HepG2 (cell line): ENCODE results near the gene PRKN. TPM values are rescaled to one million over a fixed set of nuclear protein-coding genes. Genes with fewer than 3 reads are reported as not detected.

ENCODE experiments used
- ATAC-seq: fragments of 200-7000 bp; cut with Tn5 transposase; 3 replicates; pipeline ENCODE4 v1.9.1; 2020; ENCODE audit warnings: mild to moderate bottlenecking, moderate library complexity
- BruUV-seq: library from RNA; stranded (reverse); fragments of 400-500 nt; replicated peaks from 2 replicates; lab custom pipeline; 2021; lab: Mats Ljungman, UMichigan
- CTCF ChIA-PET: fragments of 300-600 bp; formaldehyde crosslinking; extraction: SDS; loops from one replicate; lab custom pipeline; 2021; ENCODE audit warnings: low total read pairs, inconsistent platforms, low intra/inter-chr PET ratio; lab: Yijun Ruan, JAX
- POLR2A ChIA-PET: fragments of 350-600 bp; sonication (Branson Sonifier 250); formaldehyde crosslinking; loops from one replicate; lab custom pipeline; 2020; ENCODE audit warnings: antibody characterized with exemption, inconsistent platforms; lab: Yijun Ruan, JAX
- DNase-seq: peaks from one replicate; pipeline ENCODE4 v3.0.0-alpha.2; 2015; ENCODE audit warnings: low spot score
- FAIRE-seq: peaks from 3 replicates; lab custom pipeline; 2011; peaks lifted over from hg19 to GRCh38; lab: Jason Lieb, UNC
- H2AFZ ChIP-seq: one replicate; pipeline ENCODE4 v1.6.1; 2011; ENCODE audit warnings: low read length, inconsistent platforms
- H3K27ac ChIP-seq: fragments of 300-600 bp; 3 replicates; pipeline ENCODE4 v1.8.0; 2011; ENCODE audit warnings: mixed run types, mild to moderate bottlenecking, mixed read lengths, low read length, inconsistent platforms; ENCODE audit not compliant: insufficient read depth; ENCODE audit errors: extremely low read length
- H3K27me3 ChIP-seq, 2 experiments: fragments of 200-600 bp in 1 of 2; 2 replicates in 1 of 2; 3 replicates in 1 of 2; pipeline versions ENCODE4 v1.6.0 to v1.8.0; 2011; ENCODE audit warnings: low read length in 2 of 2, mild to moderate bottlenecking in 2 of 2, moderate library complexity in 2 of 2, inconsistent platforms in 1 of 2; ENCODE audit not compliant: insufficient read depth in 2 of 2, control insufficient read depth in 1 of 2
- H3K36me3 ChIP-seq, 2 experiments: fragments of 200-600 bp in 1 of 2; replicated peaks in 1 of 2; 2 replicates in 1 of 2; 3 replicates in 1 of 2; pipeline versions ENCODE4 v1.5.1 to v1.8.0; 2011; ENCODE audit warnings: low read length in 2 of 2, inconsistent platforms in 1 of 2; ENCODE audit not compliant: insufficient read depth in 2 of 2, control insufficient read depth in 1 of 2
- H3K4me1 ChIP-seq: 2 replicates; pipeline ENCODE4 v1.5.1; 2012; ENCODE audit warnings: low read length, inconsistent platforms; ENCODE audit not compliant: insufficient read depth
- H3K4me2 ChIP-seq: 2 replicates; pipeline ENCODE4 v1.6.0; 2011; ENCODE audit warnings: low read depth, low read length, inconsistent platforms
- H3K4me3 ChIP-seq, 3 experiments: fragments of 200-600 bp in 1 of 3; sonication (generic), shearing (Covaris generic) in 1 of 3; replicated peaks in 1 of 3; 2 replicates each; pipeline ENCODE4 v1.5.1; 2011 to 2016; ENCODE audit warnings: low read length in 3 of 3, inconsistent platforms in 2 of 3, low read depth in 2 of 3, mild to moderate bottlenecking in 2 of 3, control low read depth in 1 of 3, mixed read lengths in 1 of 3; ENCODE audit not compliant: insufficient read depth in 1 of 3
- H3K79me2 ChIP-seq: one replicate; pipeline ENCODE4 v1.6.1; 2011; ENCODE audit warnings: low read length, inconsistent platforms; ENCODE audit not compliant: insufficient read depth
- H3K9ac ChIP-seq: 2 replicates; pipeline ENCODE4 v1.6.0; 2011; ENCODE audit warnings: mild to moderate bottlenecking, low read depth, low read length, inconsistent platforms; ENCODE audit not compliant: insufficient read depth
- H3K9me3 ChIP-seq: 2 replicates; pipeline ENCODE4 v1.5.1; 2012; ENCODE audit warnings: mild to moderate bottlenecking, low read length
- H4K20me1 ChIP-seq: 2 replicates; pipeline ENCODE4 v1.6.0; 2011; ENCODE audit warnings: inconsistent platforms, mild to moderate bottlenecking, low read length, moderate library complexity; ENCODE audit not compliant: insufficient read depth
- BCL3 ChIP-seq: sonication (generic); formaldehyde crosslinking; IDR thresholded peaks from 2 replicates; pipeline ENCODE4 v1.5.1; 2020; ENCODE audit warnings: mild to moderate bottlenecking, missing genetic modification reagents, moderate library complexity
- HMG20A ChIP-seq: IDR thresholded peaks from 2 replicates; pipeline ENCODE4 v1.6.1; 2016; ENCODE audit warnings: borderline replicate concordance
- SALL1 ChIP-seq: sonication (generic); formaldehyde crosslinking; IDR thresholded peaks from 2 replicates; pipeline ENCODE4 v1.8.0; 2022; ENCODE audit warnings: mild to moderate bottlenecking, missing genetic modification reagents
- SRF ChIP-seq: IDR thresholded peaks from 2 replicates; pipeline ENCODE4 v1.6.1; 2011; ENCODE audit warnings: mild to moderate bottlenecking, low read depth, low read length, moderate library complexity
- THYN1 ChIP-seq: sonication (generic); formaldehyde crosslinking; IDR thresholded peaks from 2 replicates; pipeline ENCODE4 v1.8.1; 2023; ENCODE audit warnings: low read depth, mild to moderate bottlenecking, moderate library complexity, missing genetic modification reagents, borderline replicate concordance
- ZNF12 ChIP-seq: sonication (generic); formaldehyde crosslinking; IDR thresholded peaks from 2 replicates; pipeline ENCODE4 v1.5.0; 2020; ENCODE audit warnings: missing genetic modification reagents
- ZNF567 ChIP-seq: sonication (generic); formaldehyde crosslinking; IDR thresholded peaks from 2 replicates; pipeline ENCODE4 v1.8.1; 2023; ENCODE audit warnings: mild to moderate bottlenecking, missing genetic modification reagents, borderline replicate concordance
- WGBS: methylation state at CpG from one replicate; pipeline ENCODE4 v1.1.6; 2017; ENCODE audit warnings: low lambda C conversion rate; 5-methylcytosine and 5-hydroxymethylcytosine counted together
- in situ Hi-C: cut with HindIII; loops from 2 replicates; pipeline ENCODE4 v1.10.0; 2017; ENCODE audit warnings: low pct_unique_long_range_greater_than_20kb; ENCODE audit not compliant: extremely low pct_ligation_motif_present
- intact Hi-C: fragments of 100-400 bp; cut with micrococcal nuclease; formaldehyde crosslinking; loops from one replicate; pipeline ENCODE4 v1.10.0; 2022; ENCODE audit not compliant: unreplicated experiment
- polyA plus RNA-seq, 8 experiments: library from polyadenylated mRNA; depleted of rRNA in 3 of 8; stranded (reverse) in 7 of 8; unstranded in 1 of 8; fragments of >200 nt; fragmentation: Illumina TruSeq in 4 of 8; extraction: Trizol in 4 of 8; gene quantifications; 2 replicates each; pipeline versions ENCODE4 v1.2.1 to v1.2.3, GENCODE V29; 2011 to 2016; ENCODE audit warnings: low read depth in 4 of 8, missing spikeins in 1 of 8, mixed read lengths in 1 of 8; ENCODE audit not compliant: insufficient read depth in 1 of 8
- total RNA-seq, 5 experiments: library from RNA; depleted of rRNA; stranded (reverse); fragments of >200 nt; fragmentation: Illumina TruSeq; extraction: Trizol; gene quantifications; 2 replicates each; pipeline ENCODE4 v1.2.3, GENCODE V29; 2016; ENCODE audit warnings: low read depth in 1 of 5
- TF ChIP-seq, protein P1 (sequence below): sonication (generic); formaldehyde crosslinking; IDR thresholded peaks from 2 replicates; pipeline ENCODE4 v1.8.0; 2022; ENCODE audit warnings: low read depth, missing genetic modification reagents

The PRKN gene
- total and polyA plus RNA-seq, 2 of the 13 experiments (the other 11 are each of a cell fraction or from before 2014, with no cell fraction given) = 0.31 to 0.44 TPM

- Histone ChIP-seq H3K9me3 (no peaks in the 10 kb centered on the region), H3K4me3 (no peak overlapping the region), H3K79me2 (no peaks in the 10 kb centered on the region), H4K20me1 (no peaks in the 10 kb centered on the region), H3K36me3 (no peaks in the 10 kb centered on the region), H2AFZ (no peak overlapping the region), H3K4me1 (no peaks in the 10 kb centered on the region), H3K9ac (no peak overlapping the region), H3K4me2 (no peak overlapping the region), H3K27ac (no peak overlapping the region), H3K27me3 (no peaks in the 10 kb centered on the region)
- WGBS = 43% methylated on average over 6 of the region's 6 CpGs
- CTCF ChIA-PET = no interaction called here
- intact Hi-C loops = no loop called here
- no TSS peak for BruUV-seq
- ATAC-seq (no peak), FAIRE-seq (no peak), DNase-seq (no peak)
- TF ChIP-seq, protein P1, sequence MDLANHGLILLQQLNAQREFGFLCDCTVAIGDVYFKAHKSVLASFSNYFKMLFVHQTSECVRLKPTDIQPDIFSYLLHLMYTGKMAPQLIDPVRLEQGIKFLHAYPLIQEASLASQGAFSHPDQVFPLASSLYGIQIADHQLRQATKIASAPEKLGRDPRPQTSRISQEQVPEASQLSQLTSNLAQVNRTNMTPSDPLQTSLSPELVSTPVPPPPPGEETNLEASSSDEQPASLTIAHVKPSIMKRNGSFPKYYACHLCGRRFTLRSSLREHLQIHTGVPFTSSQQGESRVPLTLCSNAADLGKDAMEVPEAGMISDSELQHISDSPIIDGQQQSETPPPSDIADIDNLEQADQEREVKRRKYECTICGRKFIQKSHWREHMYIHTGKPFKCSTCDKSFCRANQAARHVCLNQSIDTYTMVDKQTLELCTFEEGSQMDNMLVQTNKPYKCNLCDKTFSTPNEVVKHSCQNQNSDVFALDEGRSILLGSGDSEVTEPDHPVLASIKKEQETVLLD (CRISPR knock-in tag) = no peak
- no peak for TF ChIP-seq BCL3
- TF ChIP-seq SRF = no peak
- TF ChIP-seq THYN1 (CRISPR knock-in tag) = no peak
- no peak for TF ChIP-seq HMG20A
- no peak for TF ChIP-seq ZNF12 (CRISPR knock-in tag)
- no peak for TF ChIP-seq ZNF567 (CRISPR knock-in tag)
- no peak for TF ChIP-seq SALL1
- POLR2A ChIA-PET = no interaction called here
- in situ Hi-C loops = no loop called here
Observed at GRCh38 chr6:161961796-161962195, 765.8 kb downstream of the PRKN start.
